Activated naive CD4-positive, alpha-beta T cell treated with anti-CD3 and anti-CD28 coated beads, Interleukin-2, amount 50 U/mL, for 72 hours (primary cell): ENCODE measurements around the gene LRRC56. TPM values are rescaled to one million over a fixed set of nuclear protein-coding genes. Genes with fewer than 3 reads are reported as not detected.

Experiments used
- ATAC-seq, 2 donors: fragments of 150-1000 bp; cut with Tn5 transposase; 2 replicates each; pipeline ENCODE4 v1.10.0; 2021; ENCODE audit warnings: mild to moderate bottlenecking in 2 of 2, moderate library complexity in 2 of 2
- DNase-seq, 2 donors: peaks; one replicate each; pipeline ENCODE4 v3.0.0; 2021 to 2022; ENCODE audit warnings: low spot score in 2 of 2
- H3K27ac Mint-ChIP-seq, 2 donors: one replicate each; pipeline ENCODE4 v1.8.0; 2022; ENCODE audit warnings: mild to moderate bottlenecking in 2 of 2, mixed read lengths in 2 of 2
- H3K36me3 Mint-ChIP-seq, 2 donors: one replicate each; pipeline ENCODE4 v1.8.0; 2022; ENCODE audit warnings: mixed read lengths in 2 of 2
- H3K9me3 Mint-ChIP-seq, 2 donors: one replicate each; pipeline ENCODE4 v1.8.0; 2022; ENCODE audit warnings: mixed read lengths in 2 of 2
- total RNA-seq, 2 donors: library from RNA; stranded (reverse); gene quantifications; one replicate each; pipeline ENCODE4 v1.2.3, GENCODE V29; 2022

Gene LRRC56
- total RNA-seq, 2 donors from 2014 or later, result 1.7 to 2.8 TPM

DNA sequence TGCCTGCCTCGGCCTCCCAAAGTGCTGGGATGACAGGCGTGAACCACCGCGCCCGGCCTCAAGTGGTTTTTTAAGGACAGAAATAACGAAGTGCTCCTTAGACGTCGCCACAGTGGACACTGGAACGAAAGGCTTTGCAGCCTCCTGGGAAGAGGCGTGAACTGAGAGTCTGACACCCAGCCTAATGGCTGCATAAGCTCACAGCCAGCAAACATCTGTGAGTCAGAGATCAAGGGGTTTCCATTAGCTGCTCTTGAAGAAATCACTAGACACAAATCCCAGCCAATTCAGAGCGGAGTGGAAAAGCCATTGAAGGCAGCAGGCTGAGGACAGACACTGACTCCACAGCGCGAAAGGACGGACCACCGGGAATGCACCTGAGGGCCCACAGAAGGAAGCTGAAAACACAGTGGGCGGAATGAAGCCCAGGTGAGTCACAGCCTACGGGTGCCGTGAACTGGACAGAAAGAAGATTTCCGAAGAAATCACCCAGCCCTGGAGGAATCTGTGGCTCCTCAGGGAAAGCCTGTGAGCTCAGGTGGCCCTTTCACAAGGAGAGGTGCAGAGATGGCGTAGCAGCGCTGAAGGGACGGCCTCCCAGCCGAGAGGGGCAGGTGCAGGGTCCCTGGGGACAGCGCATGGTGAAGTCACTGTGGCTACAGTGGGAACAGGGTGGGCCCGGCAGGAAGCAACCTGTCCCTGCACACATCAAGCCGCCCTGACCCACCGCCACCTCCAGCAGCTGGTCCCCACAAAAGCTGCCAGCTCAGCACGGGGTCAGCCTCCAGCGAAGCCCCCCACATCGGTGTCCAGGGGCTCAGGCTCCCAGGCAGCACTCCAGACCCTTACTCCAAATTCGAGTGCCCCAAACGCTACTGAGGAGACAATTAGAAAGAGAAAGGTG is 11.6 kb downstream of the LRRC56 start:
- ATAC-seq (no peak), DNase-seq (no peak)
- H3K27ac Mint-ChIP-seq, result no peak overlapping the region
- no peaks in the 10 kb centered on the region for H3K9me3 Mint-ChIP-seq
- H3K36me3 Mint-ChIP-seq, result no peaks in the 10 kb centered on the region

- Mint-ChIP-seq H3K36me3 (no peaks in the 10 kb centered on the region), H3K27ac (no peak overlapping the region), H3K9me3 (no peaks in the 10 kb centered on the region)
- DNase-seq (no peak), ATAC-seq (no peak)
Observed at GRCh38 chr11:550021-550745, 12.9 kb downstream of the LRRC56 start.

GRCh38 chr11:550746-551085 is 13.4 kb downstream of the LRRC56 start:
- no peaks in the 10 kb centered on the region for H3K9me3 Mint-ChIP-seq
- no peak for ATAC-seq
- no peak for DNase-seq
- no peaks in the 10 kb centered on the region for H3K36me3 Mint-ChIP-seq
- no peak overlapping the region for H3K27ac Mint-ChIP-seq

DNA sequence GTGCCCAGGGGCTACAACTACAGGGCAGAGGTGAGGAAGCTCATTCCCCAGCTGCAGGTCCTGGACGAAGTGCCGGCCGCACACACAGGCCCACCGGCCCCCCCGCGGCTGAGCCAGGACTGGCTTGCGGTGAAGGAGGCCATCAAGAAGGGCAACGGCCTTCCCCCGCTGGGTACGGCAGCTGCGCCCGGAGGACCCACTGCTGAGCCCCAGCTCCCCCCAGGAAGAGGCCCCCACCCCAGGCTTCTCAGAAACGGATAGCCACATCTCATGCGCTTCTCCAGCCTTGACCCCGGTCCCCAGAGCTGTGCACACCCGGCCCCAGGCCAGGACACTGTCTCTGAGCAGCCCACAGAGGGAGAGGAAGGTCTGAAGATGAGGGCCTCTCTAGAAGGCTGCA is 13.8 kb downstream of the LRRC56 start:
- Mint-ChIP-seq H3K36me3 (no peaks in the 10 kb centered on the region), H3K9me3 (no peaks in the 10 kb centered on the region), H3K27ac (no peak overlapping the region)
- ATAC-seq (no peak), DNase-seq (no peak)

- no peak for DNase-seq
- H3K27ac Mint-ChIP-seq, result no peak overlapping the region
- no peaks in the 10 kb centered on the region for H3K9me3 Mint-ChIP-seq
- H3K36me3 Mint-ChIP-seq, result no peaks in the 10 kb centered on the region
- no peak for ATAC-seq
Observed at GRCh38 chr11:551596-551995, 14.3 kb downstream of the LRRC56 start.

GRCh38 chr11:553083-553987 is 16.0 kb downstream of the LRRC56 start:
- ATAC-seq, result no peak
- H3K27ac Mint-ChIP-seq, result peak overlapping the region in 1 of 2 donors; percentile 27
- DNase-seq, result no peak
- H3K9me3 Mint-ChIP-seq, result no peaks in the 10 kb centered on the region
- H3K36me3 Mint-ChIP-seq, result no peaks in the 10 kb centered on the region

- DNase-seq (no peak), ATAC-seq (no peak)
- H3K9me3 Mint-ChIP-seq, result no peaks in the 10 kb centered on the region
- no peaks in the 10 kb centered on the region for H3K36me3 Mint-ChIP-seq
- no peak overlapping the region for H3K27ac Mint-ChIP-seq
Observed at GRCh38 chr11:553988-554340, 16.6 kb downstream of the LRRC56 start.

- no peaks in the 10 kb centered on the region for H3K9me3 Mint-ChIP-seq
- ATAC-seq, result peak; percentile 81 to 82
- no peaks in the 10 kb centered on the region for H3K36me3 Mint-ChIP-seq
- no peak overlapping the region for H3K27ac Mint-ChIP-seq
- peak in 1 of 2 donors; percentile 75 for DNase-seq
Observed at GRCh38 chr11:554428-555226, 17.3 kb downstream of the LRRC56 start.

- no peak overlapping the region for H3K27ac Mint-ChIP-seq
- DNase-seq (no peak), ATAC-seq (peak in 1 of 2 donors; percentile 11)
- no peaks in the 10 kb centered on the region for H3K9me3 Mint-ChIP-seq
- H3K36me3 Mint-ChIP-seq, result no peaks in the 10 kb centered on the region
Observed at GRCh38 chr11:555227-555779, 18.0 kb downstream of the LRRC56 start.

DNA sequence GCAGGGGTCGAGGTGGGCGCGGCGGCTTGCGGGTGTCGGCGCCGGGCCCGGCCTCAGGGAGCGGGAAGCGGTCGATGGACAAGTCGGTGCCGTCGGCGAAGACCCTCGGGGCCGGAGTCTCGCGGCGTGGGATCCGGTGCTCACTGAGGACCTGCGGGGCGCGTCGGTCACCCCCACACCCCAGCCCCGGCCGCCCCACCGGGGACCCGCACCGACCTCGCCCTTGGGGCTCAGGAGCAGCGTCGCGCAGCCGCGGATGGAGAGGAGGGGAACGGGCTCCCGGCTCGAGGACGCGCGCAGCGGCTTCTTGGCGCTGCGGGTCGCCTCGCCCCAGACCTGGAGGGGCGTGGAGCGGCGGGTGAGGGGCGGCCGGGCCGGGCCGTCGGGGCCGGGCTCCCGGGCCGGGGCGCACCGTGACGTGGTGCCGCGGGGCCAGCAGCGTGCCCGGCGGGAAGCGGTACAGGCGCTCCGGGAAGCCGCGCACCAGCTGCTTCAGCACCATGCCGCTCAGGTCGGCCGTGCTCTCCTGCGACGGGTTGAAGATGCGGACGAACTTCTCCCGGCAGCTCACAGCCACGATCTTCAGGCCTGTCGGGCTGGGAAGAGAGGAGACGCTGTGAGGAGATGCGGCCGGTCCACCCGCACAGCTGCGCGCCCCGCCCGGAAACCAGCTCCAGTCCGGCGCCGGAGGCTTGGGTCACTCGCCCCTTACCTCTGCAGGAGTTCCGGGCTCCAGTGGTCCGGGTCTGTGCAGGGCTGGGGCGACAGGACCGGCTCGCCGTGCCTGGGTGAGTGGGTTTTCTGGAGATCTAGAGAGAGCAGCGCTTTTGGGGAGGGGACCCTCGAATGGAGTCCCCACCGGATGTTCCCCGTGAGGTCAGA is 18.7 kb downstream of the LRRC56 start:
- DNase-seq, result no peak
- no peaks in the 10 kb centered on the region for H3K36me3 Mint-ChIP-seq
- no peaks in the 10 kb centered on the region for H3K9me3 Mint-ChIP-seq
- H3K27ac Mint-ChIP-seq, result no peak overlapping the region
- ATAC-seq, result no peak

DNA sequence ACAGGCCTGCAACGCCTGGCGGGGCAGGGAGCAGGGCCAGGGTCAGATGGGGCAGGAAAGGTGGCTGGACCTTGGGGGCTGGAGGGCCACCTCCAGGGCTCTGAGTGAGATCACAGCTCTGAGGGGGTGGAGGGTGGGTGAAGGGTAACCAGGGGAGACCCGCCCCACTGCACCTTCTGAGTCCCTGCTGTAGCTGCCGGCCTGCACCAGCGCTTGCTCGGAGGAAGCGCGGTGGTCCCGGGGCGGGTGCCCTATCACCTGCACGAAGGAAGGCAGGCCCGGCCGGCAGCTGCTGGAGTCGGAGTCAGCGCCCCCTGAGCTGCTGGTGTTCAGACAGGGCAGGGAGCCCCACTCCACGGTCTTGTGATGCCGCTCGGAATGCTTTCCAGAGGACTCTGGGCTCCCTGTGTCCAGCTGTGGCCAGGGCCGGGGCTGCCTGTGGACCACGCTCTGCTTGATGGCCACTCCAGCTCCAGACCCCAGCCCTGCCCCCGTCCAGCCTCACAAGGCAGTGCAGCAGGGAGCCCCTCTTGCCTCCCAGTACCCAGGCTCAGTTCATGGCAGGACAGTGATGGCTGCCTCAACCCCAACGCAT is 19.4 kb downstream of the LRRC56 start:
- DNase-seq, result no peak
- no peak for ATAC-seq
- Mint-ChIP-seq H3K36me3 (no peaks in the 10 kb centered on the region), H3K27ac (no peak overlapping the region), H3K9me3 (no peaks in the 10 kb centered on the region)

DNA sequence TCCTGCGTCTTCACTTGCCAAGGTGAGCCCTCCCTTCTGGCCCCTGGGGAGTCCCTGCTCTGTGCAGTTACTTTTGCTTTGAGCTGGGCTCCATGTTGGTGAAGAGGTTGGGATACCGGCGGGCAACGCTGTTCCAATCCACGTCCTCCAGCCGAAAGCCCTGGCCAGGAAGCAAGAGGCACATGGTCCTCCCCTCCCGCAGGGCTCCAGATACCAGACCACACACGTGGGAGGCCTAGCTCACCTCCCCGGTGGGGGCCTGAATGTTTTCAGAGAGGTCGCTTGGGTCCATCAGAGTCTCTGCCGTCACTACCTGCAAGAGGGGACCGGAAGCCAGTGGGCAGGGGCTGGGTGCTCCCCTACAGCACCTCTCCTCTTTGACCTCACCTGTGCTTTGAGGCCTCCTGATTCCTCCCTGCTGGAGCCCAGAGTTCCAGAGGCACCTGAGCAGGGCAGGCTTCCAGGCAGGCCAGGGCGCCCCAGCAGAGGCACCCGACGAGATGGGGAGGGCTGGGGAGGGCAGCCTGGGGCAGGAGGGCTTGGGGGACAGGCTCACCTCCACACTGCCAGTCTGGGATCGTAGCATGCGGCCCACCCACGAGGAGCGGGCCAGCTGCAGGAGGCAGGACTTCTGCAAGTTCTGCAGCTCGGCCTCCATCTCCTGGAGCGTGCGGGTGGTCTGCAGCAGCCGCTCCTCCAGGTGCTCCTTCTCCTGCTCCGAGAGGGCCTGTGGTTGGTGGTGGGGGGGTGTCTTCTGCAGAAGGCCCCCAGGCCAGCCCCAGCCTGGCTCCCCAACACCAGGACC is 20.2 kb downstream of the LRRC56 start:
- no peaks in the 10 kb centered on the region for H3K36me3 Mint-ChIP-seq
- DNase-seq (no peak), ATAC-seq (no peak)
- no peak overlapping the region for H3K27ac Mint-ChIP-seq
- no peaks in the 10 kb centered on the region for H3K9me3 Mint-ChIP-seq

DNA sequence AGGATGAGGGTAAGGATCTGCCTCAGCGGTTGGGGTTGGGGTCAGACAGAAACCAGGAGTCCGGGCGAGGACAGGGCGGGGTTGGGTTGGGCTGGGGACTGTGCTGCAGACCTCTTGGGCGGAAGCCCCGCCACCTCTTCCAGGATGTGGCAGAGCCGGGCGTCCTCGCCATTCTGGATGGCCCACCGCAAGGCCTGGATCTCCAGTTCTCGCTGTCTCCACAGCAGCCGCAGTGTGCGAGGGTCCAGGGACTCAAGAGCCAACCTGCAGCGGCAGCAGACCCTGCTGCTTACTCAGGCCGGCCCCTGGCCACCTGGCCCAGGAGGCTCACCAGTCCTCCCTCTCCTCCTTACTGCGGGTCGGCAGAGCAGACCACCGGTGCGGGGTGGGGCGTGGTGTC is 21.2 kb downstream of the LRRC56 start:
- ATAC-seq, result no peak

GRCh38 chr11:559020-559620 is 21.8 kb downstream of the LRRC56 start:
- ATAC-seq, result no peak
- no peak overlapping the region for H3K27ac Mint-ChIP-seq
- no peaks in the 10 kb centered on the region for H3K36me3 Mint-ChIP-seq
- DNase-seq, result no peak
- no peaks in the 10 kb centered on the region for H3K9me3 Mint-ChIP-seq

More for the DNA sequence above, 21.2 kb downstream of the LRRC56 start:
- Mint-ChIP-seq H3K9me3 (no peaks in the 10 kb centered on the region), H3K27ac (no peak overlapping the region), H3K36me3 (no peaks in the 10 kb centered on the region)
- DNase-seq, result no peak
